GM21717 (cell line): Measurements from ENCODE around the gene TNPO2.

Source experiments
- ATAC-seq: cut with Tn5 transposase; IDR thresholded peaks from one replicate; pipeline ENCODE4 v1.9.1; 2021; ENCODE audit warnings: mild to moderate bottlenecking, moderate library complexity; ENCODE audit not compliant: unreplicated experiment

Gene TNPO2

GRCh38 chr19:12723641-12724426, at the start of gene TNPO2:
Gene TNPO2, minus strand, starts transcription at chr19:12723932. Its CDS starts 2,955 bp downstream, at chr19:12720977.
- ATAC-seq = no peak

GRCh38 chr19:12772323-12772722, 48.6 kb upstream of the TNPO2 start:
- ATAC-seq = no peak

- no peak for ATAC-seq
These were observed 47.2 kb upstream of the TNPO2 start for GRCh38 chr19:12770922-12771321.

GRCh38 chr19:12769689-12770088, 46.0 kb upstream of the TNPO2 start:
- ATAC-seq = no peak

GRCh38 chr19:12767666-12768065, 43.9 kb upstream of the TNPO2 start:
- no peak for ATAC-seq

GRCh38 chr19:12767150-12767549, 43.4 kb upstream of the TNPO2 start:
- no peak for ATAC-seq

GRCh38 chr19:12766051-12766521, 42.4 kb upstream of the TNPO2 start:
- no peak for ATAC-seq

- no peak for ATAC-seq
These were observed 41.0 kb upstream of the TNPO2 start for GRCh38 chr19:12764698-12765097.

GRCh38 chr19:12763100-12763499, 39.4 kb upstream of the TNPO2 start:
- ATAC-seq = no peak

- ATAC-seq = no peak
These were observed 36.0 kb upstream of the TNPO2 start for GRCh38 chr19:12759686-12760085.

GRCh38 chr19:12757544-12758274, 34.0 kb upstream of the TNPO2 start:
- ATAC-seq = no peak

- no peak for ATAC-seq
These were observed 32.6 kb upstream of the TNPO2 start for GRCh38 chr19:12756150-12756883.

GRCh38 chr19:12754465-12755196, 30.9 kb upstream of the TNPO2 start:
- no peak for ATAC-seq

GRCh38 chr19:12752056-12752781, 28.5 kb upstream of the TNPO2 start:
- ATAC-seq = no peak

- no peak for ATAC-seq
These were observed 27.9 kb upstream of the TNPO2 start, which contains the start of gene BEST2 for GRCh38 chr19:12751635-12752034. Gene BEST2, plus strand, starts transcription at chr19:12751791. Its CDS starts 802 bp downstream, at chr19:12752593.

GRCh38 chr19:12750851-12751250, 27.1 kb upstream of the TNPO2 start:
- ATAC-seq = no peak

GRCh38 chr19:12749938-12750521, 26.3 kb upstream of the TNPO2 start:
- ATAC-seq = no peak

GRCh38 chr19:12748489-12748888, 24.8 kb upstream of the TNPO2 start:
- no peak for ATAC-seq

GRCh38 chr19:12745166-12745897, 21.6 kb upstream of the TNPO2 start:
- no peak for ATAC-seq
